SK-N-SH (cell line): ENCODE measurements around the gene CCDC47. TPM values are rescaled to one million over a fixed set of nuclear protein-coding genes. Genes with fewer than 3 reads are reported as not detected.

ENCODE experiments used
- CTCF ChIA-PET: fragments of 300-600, 350-600 bp; formaldehyde crosslinking; extraction: SDS; loops from one replicate; lab custom pipeline; 2021; lab: Yijun Ruan, JAX
- POLR2A ChIA-PET: fragments of 350-600 bp; sonication (Branson Sonifier 250); formaldehyde crosslinking; extraction: SDS; loops from one replicate; lab custom pipeline; 2020; ENCODE audit warnings: antibody characterized with exemption, inconsistent platforms; lab: Yijun Ruan, JAX
- DNase-seq: peaks from one replicate; pipeline ENCODE4 v3.0.0; 2012
- H2AFZ ChIP-seq: fragments of 200-600 bp; sonication (generic); 2 replicates; pipeline ENCODE4 v1.8.1; 2016; ENCODE audit warnings: antibody characterized with exemption, mild to moderate bottlenecking, low read depth
- H3F3A ChIP-seq: fragments of 200-600 bp; sonication (generic); replicated peaks from 2 replicates; pipeline ENCODE3; 2016; ENCODE audit warnings: antibody characterized with exemption, mild to moderate bottlenecking; ENCODE audit not compliant: insufficient read depth
- H3K27ac ChIP-seq, 2 experiments: fragments of 200-500 bp in 1 of 2; fragments of 200-600 bp in 1 of 2; sonication (Bioruptor generic) in 1 of 2; sonication (generic), shearing (Covaris generic) in 1 of 2; 2 replicates each; pipeline versions ENCODE4 v1.5.1 to v1.6.1; 2014 to 2016; ENCODE audit warnings: low read depth in 2 of 2, inconsistent platforms in 1 of 2, low read length in 1 of 2, mild to moderate bottlenecking in 1 of 2, mixed read lengths in 1 of 2
- H3K27me3 ChIP-seq: fragments of 200-600 bp; sonication (generic), shearing (Covaris generic); 2 replicates; pipeline ENCODE4 v1.6.1; 2016; ENCODE audit warnings: mixed run types; ENCODE audit not compliant: insufficient read depth
- H3K36me3 ChIP-seq, 2 experiments: fragments of 200-500 bp in 1 of 2; fragments of 200-600 bp in 1 of 2; sonication (Bioruptor generic) in 1 of 2; sonication (generic) in 1 of 2; replicated peaks in 1 of 2; 2 replicates each; pipeline versions ENCODE3 to v1.5.1; 2014 to 2016; ENCODE audit warnings: low read length in 1 of 2, mild to moderate bottlenecking in 1 of 2; ENCODE audit not compliant: insufficient read depth in 2 of 2, control insufficient read depth in 1 of 2
- H3K4me1 ChIP-seq, 2 experiments: fragments of 200-500 bp in 1 of 2; fragments of 200-600 bp in 1 of 2; sonication (Bioruptor generic) in 1 of 2; sonication (generic), shearing (Covaris generic) in 1 of 2; 2 replicates each; pipeline versions ENCODE4 v1.5.1 to v1.6.1; 2014 to 2016; ENCODE audit warnings: low read depth in 1 of 2, low read length in 1 of 2, mixed run types in 1 of 2; ENCODE audit not compliant: insufficient read depth in 2 of 2, control insufficient read depth in 1 of 2
- H3K4me2 ChIP-seq: fragments of 200-600 bp; sonication (generic), shearing (Covaris generic); 2 replicates; pipeline ENCODE4 v1.6.1; 2017; ENCODE audit warnings: mixed run types
- H3K4me3 ChIP-seq, 2 experiments: fragments of 200-500 bp in 1 of 2; fragments of 200-600 bp in 1 of 2; sonication (Bioruptor generic) in 1 of 2; sonication (generic), shearing (Covaris generic) in 1 of 2; 2 replicates each; pipeline versions ENCODE4 v1.5.1 to v1.8.1; 2014 to 2016; ENCODE audit warnings: low read depth in 2 of 2, inconsistent platforms in 1 of 2, low read length in 1 of 2, mild to moderate bottlenecking in 1 of 2, mixed read lengths in 1 of 2, moderate library complexity in 1 of 2
- H3K79me2 ChIP-seq: fragments of 200-600 bp; sonication (generic); 2 replicates; pipeline ENCODE4 v1.8.1; 2017; ENCODE audit warnings: mild to moderate bottlenecking; ENCODE audit not compliant: insufficient read depth
- H3K9ac ChIP-seq: fragments of 200-600 bp; sonication (generic); 2 replicates; pipeline ENCODE4 v1.6.1; 2017; ENCODE audit warnings: mixed run types
- H3K9me2 ChIP-seq: fragments of 200-600 bp; sonication (generic); 2 replicates; pipeline ENCODE4 v1.6.1; 2017; ENCODE audit warnings: mixed run types
- H3K9me3 ChIP-seq: fragments of 200-600 bp; sonication (generic); 2 replicates; pipeline ENCODE4 v1.6.1; 2017; ENCODE audit warnings: mixed run types, mild to moderate bottlenecking, moderate library complexity
- H4K20me1 ChIP-seq: fragments of 200-600 bp; sonication (generic); 2 replicates; pipeline ENCODE4 v1.6.1; 2017; ENCODE audit warnings: mild to moderate bottlenecking, mixed run types; ENCODE audit not compliant: insufficient read depth
- CHD2 ChIP-seq: fragments of 150-350 bp; IDR thresholded peaks from 2 replicates; pipeline ENCODE4 v1.6.1; 2018; ENCODE audit warnings: low read length; ENCODE audit not compliant: partially characterized antibody
- ELF1 ChIP-seq: IDR thresholded peaks from 2 replicates; pipeline ENCODE4 v1.4.0; 2012
- EP300 ChIP-seq, 2 experiments: IDR thresholded peaks; 2 replicates each; pipeline versions ENCODE4 v1.4.0 to v1.6.1; 2012; ENCODE audit warnings: borderline replicate concordance in 1 of 2, low read depth in 1 of 2, low read length in 1 of 2
- EZH2phosphoT487 ChIP-seq: fragments of 200-600 bp; sonication (generic); IDR thresholded peaks from 2 replicates; pipeline ENCODE4 v1.6.1; 2017; ENCODE audit warnings: low read depth, mixed run types, mild to moderate bottlenecking, antibody characterized with exemption, moderate library complexity, borderline replicate concordance
- FOXJ3 ChIP-seq: sonication (generic); formaldehyde crosslinking; IDR thresholded peaks from 2 replicates; pipeline ENCODE4 v1.5.1; 2020; ENCODE audit warnings: mild to moderate bottlenecking, missing genetic modification reagents
- IRF3 ChIP-seq: fragments of 150-350 bp; IDR thresholded peaks from 2 replicates; pipeline ENCODE4 v1.6.1; 2016; ENCODE audit warnings: mild to moderate bottlenecking, low read depth, low read length
- MEF2A ChIP-seq: IDR thresholded peaks from 2 replicates; pipeline ENCODE4 v1.4.0; 2012; ENCODE audit warnings: low read depth, borderline replicate concordance
- NFIC ChIP-seq: IDR thresholded peaks from 2 replicates; pipeline ENCODE4 v1.4.0; 2012; ENCODE audit warnings: borderline replicate concordance
- PBX3 ChIP-seq: IDR thresholded peaks from 2 replicates; pipeline ENCODE4; 2012
- POLR2AphosphoS5 ChIP-seq: IDR thresholded peaks from 2 replicates; pipeline ENCODE4 v1.6.1; 2012; ENCODE audit warnings: low read depth, low read length
- RCOR1 ChIP-seq: fragments of 150-350 bp; IDR thresholded peaks from 2 replicates; pipeline ENCODE4 v1.6.1; 2017; ENCODE audit warnings: antibody characterized with exemption, low read length
- REST ChIP-seq: IDR thresholded peaks from 2 replicates; pipeline ENCODE4 v1.6.1; 2012; ENCODE audit warnings: mild to moderate bottlenecking, low read depth, low read length, moderate library complexity
- RFX5 ChIP-seq: IDR thresholded peaks from 2 replicates; pipeline ENCODE4 v1.6.1; 2012; ENCODE audit warnings: mild to moderate bottlenecking, improper control_type of control experiment, low read length
- RXRA ChIP-seq: IDR thresholded peaks from 2 replicates; pipeline ENCODE4 v1.4.0; 2012; ENCODE audit warnings: low read depth, mild to moderate bottlenecking, borderline replicate concordance
- SIN3A ChIP-seq: IDR thresholded peaks from 2 replicates; pipeline ENCODE4 v1.6.1; 2012; ENCODE audit warnings: low read depth, mild to moderate bottlenecking, low read length, moderate library complexity, borderline replicate concordance
- SMC3 ChIP-seq: IDR thresholded peaks from 2 replicates; pipeline ENCODE4 v1.6.1; 2012; ENCODE audit warnings: low read depth, low read length, improper control_type of control experiment
- TCF12 ChIP-seq: IDR thresholded peaks from 2 replicates; pipeline ENCODE4 v1.4.0; 2012
- TEAD4 ChIP-seq: IDR thresholded peaks from 2 replicates; pipeline ENCODE4 v1.4.0; 2012; ENCODE audit warnings: mild to moderate bottlenecking, borderline replicate concordance; ENCODE audit not compliant: insufficient read depth
- YY1 ChIP-seq: IDR thresholded peaks from 2 replicates; pipeline ENCODE4 v1.4.0; 2012; ENCODE audit warnings: low read depth, mild to moderate bottlenecking
- ZBTB33 ChIP-seq: IDR thresholded peaks from 2 replicates; pipeline ENCODE4 v1.4.0; 2012; ENCODE audit warnings: low read depth, borderline replicate concordance
- WGBS: methylation state at CpG from one replicate; pipeline ENCODE4 v1.1.6; 2017; ENCODE audit warnings: low lambda C conversion rate; 5-methylcytosine and 5-hydroxymethylcytosine counted together
- polyA plus RNA-seq, 3 experiments: library from polyadenylated mRNA; depleted of rRNA; stranded (reverse); fragments of >200 nt; gene quantifications; 2 replicates each; pipeline ENCODE4 v1.2.3, GENCODE V29; 2012

The CCDC47 gene
- polyA plus RNA-seq, 1 of the 3 experiments (the other 2 are of a cell fraction), result 76.6 TPM

GRCh38 chr17:63800783-63801182, 27.4 kb upstream of the CCDC47 start:
- no peaks in the 10 kb centered on the region for H3K9me3 ChIP-seq
- H3K4me3 ChIP-seq, result no peak overlapping the region
- ChIA-PET POLR2A (no interaction called here), CTCF (interaction anchor here (1.1 to 1.9 kb wide), 3 partner anchors 9 to 29 kb away, joined by 3 to 8 read pairs (median 4); no protein-coding TSS in a partner anchor)
- H4K20me1 ChIP-seq, result peaks cover 20% of the 10 kb centered on the region
- peaks cover 0 to 5% of the 10 kb centered on the region in 2 experiments; a peak in 2 of 4 replicates for H3K4me1 ChIP-seq
- H2AFZ ChIP-seq, result no peak overlapping the region
- no peaks in the 10 kb centered on the region for H3K9me2 ChIP-seq
- H3K27ac ChIP-seq, result no peak overlapping the region
- H3K9ac ChIP-seq, result no peak overlapping the region
- TF ChIP-seq TCF12 (no peak), REST (no peak), IRF3 (no peak), ELF1 (no peak), PBX3 (no peak), SIN3A (no peak), MEF2A (no peak), YY1 (no peak), EZH2phosphoT487 (no peak), TEAD4 (no peak), RXRA (no peak), ZBTB33 (no peak), NFIC (no peak), SMC3 (no peak), POLR2AphosphoS5 (no peak), RFX5 (no peak), FOXJ3 (CRISPR knock-in tag) (no peak), EP300 (IDR thresholded peaks at IDR 0.05; ENCODE audit: borderline replicate concordance in 1 of 2, low read depth in 1 of 2, low read length in 1 of 2) (no peak), RCOR1 (no peak), CHD2 (no peak)
- no peak for DNase-seq
- peaks cover 22% of the 10 kb centered on the region for H3F3A ChIP-seq
- H3K4me2 ChIP-seq, result no peak overlapping the region
- H3K79me2 ChIP-seq, result peaks cover 82% of the 10 kb centered on the region
- no peaks in the 10 kb centered on the region for H3K27me3 ChIP-seq
- peaks cover 84 to 99% of the 10 kb centered on the region in 2 experiments for H3K36me3 ChIP-seq
- WGBS, result 100% methylated on average over 1 of the region's 1 CpG
